ENCODE data around the gene IVNS1ABP. TPM values are rescaled to one million over a fixed set of nuclear protein-coding genes. Genes with fewer than 3 reads are reported as not detected.

IVNS1ABP gene
- total RNA-seq, 1 donor from 2014 or later, result 88.6 TPM

GRCh38 chr1:185355947-185356346 is 38.9 kb upstream of the IVNS1ABP start:
- no peak for DNase-seq
- H3K27me3 ChIP-seq, result no peaks in the 10 kb centered on the region

GRCh38 chr1:185353124-185353523 is 36.1 kb upstream of the IVNS1ABP start:
- H3K36me3 ChIP-seq, result no peaks in the 10 kb centered on the region
- ATAC-seq (no peak), DNase-seq (no peak)
- H3K27ac ChIP-seq, result no peak overlapping the region
- intact Hi-C loops (cut with DNase I), result no loop called here
- no peaks in the 10 kb centered on the region for H3K9me3 ChIP-seq
- TF ChIP-seq CTCF (IDR thresholded peaks at IDR 0.05), result no peak
- no peak overlapping the region for H3K4me3 ChIP-seq
- no peaks in the 10 kb centered on the region for H3K4me1 ChIP-seq
- H3K27me3 ChIP-seq, result no peaks in the 10 kb centered on the region

More at GRCh38 chr1:185355947-185356346, 38.9 kb upstream of the IVNS1ABP start:
- no peaks in the 10 kb centered on the region for H3K36me3 ChIP-seq
- no peaks in the 10 kb centered on the region for H3K4me1 ChIP-seq
- no peak overlapping the region for H3K27ac ChIP-seq
- no peak for TF ChIP-seq CTCF (IDR thresholded peaks at IDR 0.05)
- intact Hi-C loops (cut with DNase I), result no loop called here
- no peak for ATAC-seq
- H3K4me3 ChIP-seq, result no peak overlapping the region
- no peaks in the 10 kb centered on the region for H3K9me3 ChIP-seq

- Histone ChIP-seq H3K27ac (no peak overlapping the region), H3K4me1 (no peaks in the 10 kb centered on the region), H3K27me3 (no peaks in the 10 kb centered on the region), H3K36me3 (no peaks in the 10 kb centered on the region), H3K9me3 (no peaks in the 10 kb centered on the region), H3K4me3 (no peak overlapping the region)
- no peak for ATAC-seq
- intact Hi-C loops (cut with DNase I), result no loop called here
- no peak for DNase-seq
- no peak for TF ChIP-seq CTCF (IDR thresholded peaks at IDR 0.05)
Observed at GRCh38 chr1:185351734-185352466, 34.9 kb upstream of the IVNS1ABP start.

GRCh38 chr1:185350027-185350442 is 33.0 kb upstream of the IVNS1ABP start:
- no peaks in the 10 kb centered on the region for H3K36me3 ChIP-seq
- H3K27me3 ChIP-seq, result no peaks in the 10 kb centered on the region
- intact Hi-C loops (cut with DNase I), result no loop called here
- no peaks in the 10 kb centered on the region for H3K9me3 ChIP-seq
- H3K4me1 ChIP-seq, result no peaks in the 10 kb centered on the region
- no peak overlapping the region for H3K27ac ChIP-seq
- ATAC-seq (no peak), DNase-seq (no peak)
- TF ChIP-seq CTCF (IDR thresholded peaks at IDR 0.05), result no peak
- no peak overlapping the region for H3K4me3 ChIP-seq

GRCh38 chr1:185349556-185349955 is 32.5 kb upstream of the IVNS1ABP start:
- no peak for DNase-seq
- Histone ChIP-seq H3K36me3 (no peaks in the 10 kb centered on the region), H3K27me3 (no peaks in the 10 kb centered on the region), H3K4me3 (no peak overlapping the region), H3K4me1 (no peaks in the 10 kb centered on the region), H3K9me3 (no peaks in the 10 kb centered on the region), H3K27ac (no peak overlapping the region)
- TF ChIP-seq CTCF (IDR thresholded peaks at IDR 0.05), result no peak
- intact Hi-C loops (cut with DNase I), result no loop called here
- no peak for ATAC-seq
